ENCODE measurements around the gene ZNF385B. TPM values are rescaled to one million over a fixed set of nuclear protein-coding genes. Genes with fewer than 3 reads are reported as not detected.

ZNF385B gene
- total RNA-seq, 1 donor from 2014 or later, result 0.83 TPM

DNA sequence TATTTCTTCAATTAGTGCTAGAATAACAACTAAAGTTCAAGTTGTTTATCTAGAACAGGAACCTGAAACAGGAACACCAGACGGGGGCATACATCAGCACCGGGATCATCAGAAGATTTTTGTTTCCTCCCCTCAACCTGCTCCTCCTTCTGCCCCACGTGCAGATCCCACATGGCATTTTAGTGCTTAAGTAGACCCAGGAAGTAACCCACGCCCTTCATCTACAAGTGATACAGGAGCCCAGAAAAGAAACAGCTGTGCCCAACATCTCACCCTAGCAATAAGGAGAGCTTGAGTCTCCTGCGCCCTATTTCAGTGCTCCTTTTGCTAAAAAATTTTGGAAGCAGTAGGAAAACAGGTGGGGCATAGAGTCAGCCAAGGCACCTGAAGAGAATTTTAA lies 5.2 kb downstream of the ZNF385B start:
- DNase-seq (ENCODE audit: low spot score), result no peak

DNA sequence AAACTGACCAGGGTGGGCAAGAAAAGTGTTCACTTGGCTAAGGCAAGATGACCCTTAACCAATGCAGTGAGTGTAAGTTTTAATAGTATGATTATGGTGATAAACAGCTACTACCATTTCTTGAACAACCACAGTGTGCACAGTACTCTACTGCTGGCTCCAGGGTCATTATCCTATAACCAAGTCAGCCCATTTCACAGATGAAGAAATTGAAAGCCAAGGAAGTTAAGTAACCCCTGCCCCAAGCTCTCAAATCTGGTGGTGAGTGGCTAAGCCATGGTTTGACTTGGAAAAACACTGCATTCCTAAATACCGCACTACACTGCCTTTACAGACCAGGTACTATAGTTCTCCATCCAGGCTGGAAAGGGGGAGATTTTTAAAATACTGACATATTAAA lies 5.7 kb downstream of the ZNF385B start:
- no peak for DNase-seq (ENCODE audit: low spot score)

DNA sequence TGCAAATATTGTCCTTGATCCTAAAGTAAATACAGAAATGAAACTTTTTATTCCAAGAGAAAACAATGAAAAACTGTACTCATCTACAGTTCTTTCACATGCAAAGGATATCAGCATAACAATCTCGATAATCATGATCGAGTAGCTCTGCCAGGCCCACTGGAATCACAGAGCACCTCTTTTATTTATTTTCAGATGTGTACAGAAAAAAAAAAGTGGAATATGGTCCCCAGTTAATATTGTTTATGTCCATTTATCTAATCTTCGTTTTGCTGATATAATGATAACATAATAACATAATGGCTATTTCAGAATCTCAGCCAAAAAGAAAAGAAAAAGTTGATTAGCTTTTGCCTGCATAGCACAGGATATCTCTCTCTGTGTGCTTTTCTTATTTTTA lies 6.5 kb downstream of the ZNF385B start:
- DNase-seq (ENCODE audit: low spot score), result no peak

DNA sequence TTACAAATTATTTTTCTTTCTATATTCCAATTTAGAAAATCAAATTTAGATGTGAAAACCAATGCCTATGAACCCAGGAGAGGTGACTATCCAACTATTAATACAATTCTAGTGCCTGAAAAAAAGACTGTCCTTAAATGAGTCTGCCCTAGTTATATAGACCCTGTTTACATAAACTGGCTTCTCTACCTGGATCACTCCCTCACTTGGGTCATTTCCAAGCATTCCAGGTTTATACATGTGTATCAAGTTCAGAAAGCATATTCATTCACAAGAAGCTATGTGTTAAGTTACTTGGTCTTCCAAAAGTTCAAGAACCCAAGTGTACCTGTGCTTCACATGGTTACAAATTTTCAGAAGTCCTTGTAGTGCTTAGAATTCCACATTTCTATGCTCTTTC lies 8.3 kb downstream of the ZNF385B start:
- no peak for DNase-seq (ENCODE audit: low spot score)

DNA sequence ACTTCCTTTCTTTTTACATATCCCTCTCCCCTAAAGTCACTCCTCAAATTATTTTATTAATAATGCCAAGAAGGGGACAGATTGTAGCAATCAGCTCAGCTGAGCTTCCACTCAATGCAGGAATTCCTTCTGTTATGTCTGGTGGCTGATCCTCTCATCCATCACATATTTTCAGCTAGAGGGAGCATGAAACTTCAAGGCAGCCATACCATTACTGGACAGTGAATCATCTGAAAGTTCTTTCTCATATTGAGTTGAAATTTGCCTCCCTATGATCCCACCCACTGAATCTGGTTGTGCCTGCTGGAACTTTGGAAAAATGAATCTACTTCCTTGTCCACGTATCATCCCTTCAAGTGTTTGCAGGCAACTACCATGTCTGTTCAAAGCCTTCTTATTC lies 11.2 kb downstream of the ZNF385B start:
- no peak for DNase-seq (ENCODE audit: low spot score)

DNA sequence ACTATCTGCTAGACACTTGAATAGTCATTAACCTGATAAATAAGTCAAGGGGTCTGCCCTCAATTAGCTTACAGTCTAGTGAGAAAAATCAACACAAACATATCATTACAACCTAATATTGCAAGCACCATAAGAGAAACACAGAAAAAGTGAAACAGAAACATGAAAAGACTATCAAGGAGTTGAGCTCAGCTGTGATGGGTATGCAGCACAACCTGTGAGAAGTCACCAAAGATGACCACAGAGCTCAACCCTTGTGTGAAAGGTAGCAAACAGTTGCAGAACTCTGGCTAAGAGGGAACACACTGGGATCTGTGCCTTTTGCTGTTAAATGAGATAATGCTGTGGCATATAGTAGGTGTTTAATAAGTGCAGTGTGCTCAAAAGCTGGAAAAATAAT lies 11.7 kb downstream of the ZNF385B start:
- no peak for DNase-seq (ENCODE audit: low spot score)

DNA sequence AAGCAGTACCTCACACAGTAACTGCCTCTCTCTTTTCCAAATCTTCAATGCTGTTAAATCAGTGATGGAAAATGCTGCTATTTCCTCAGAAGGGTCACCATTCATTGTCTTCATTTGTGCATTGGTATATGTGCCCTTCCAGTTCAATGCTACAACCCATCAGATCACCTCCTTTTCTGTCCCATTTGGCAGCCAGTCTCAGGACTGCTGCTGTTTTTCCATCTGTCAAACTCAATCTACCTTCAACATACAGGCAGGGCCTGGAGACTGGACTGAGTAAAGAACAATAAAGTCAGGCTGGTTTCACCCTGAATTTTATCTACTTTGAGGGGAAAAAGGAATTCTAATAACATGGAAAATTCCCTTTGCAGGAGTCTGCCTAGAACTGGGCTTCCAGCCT lies 17.9 kb downstream of the ZNF385B start:
- DNase-seq (ENCODE audit: low spot score), result no peak

DNA sequence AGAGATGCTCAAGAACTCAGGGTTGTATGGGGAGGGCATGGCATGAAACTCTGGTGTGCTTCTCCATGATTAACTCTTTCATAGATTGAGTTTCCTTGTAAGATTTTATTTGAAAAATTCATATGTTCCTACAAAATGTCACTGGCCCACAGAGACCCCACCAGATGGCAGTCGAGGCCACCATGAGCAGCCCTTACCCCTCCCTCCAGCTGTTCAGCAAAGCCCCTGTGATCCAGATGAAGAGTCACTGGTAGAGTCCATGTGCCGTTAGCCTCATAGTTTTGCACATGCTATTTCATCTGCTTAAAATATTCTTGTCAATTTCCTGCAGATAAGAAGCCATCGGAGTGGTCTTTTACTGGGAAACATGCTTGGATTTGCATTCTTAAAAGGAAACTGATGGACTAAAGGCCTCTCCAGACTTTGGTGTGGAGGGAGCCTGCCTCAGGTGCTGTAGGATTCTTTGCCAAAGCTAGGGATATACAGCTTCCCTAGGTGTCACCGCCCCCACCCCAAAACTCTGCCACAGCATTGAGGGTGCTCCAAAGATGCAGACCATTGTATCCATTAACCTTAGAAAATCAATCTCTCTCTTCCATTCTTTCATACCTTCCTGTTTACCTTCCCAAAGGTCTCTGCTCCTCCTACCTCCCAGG lies 18.8 kb downstream of the ZNF385B start:
- DNase-seq (ENCODE audit: low spot score), result no peak

DNA sequence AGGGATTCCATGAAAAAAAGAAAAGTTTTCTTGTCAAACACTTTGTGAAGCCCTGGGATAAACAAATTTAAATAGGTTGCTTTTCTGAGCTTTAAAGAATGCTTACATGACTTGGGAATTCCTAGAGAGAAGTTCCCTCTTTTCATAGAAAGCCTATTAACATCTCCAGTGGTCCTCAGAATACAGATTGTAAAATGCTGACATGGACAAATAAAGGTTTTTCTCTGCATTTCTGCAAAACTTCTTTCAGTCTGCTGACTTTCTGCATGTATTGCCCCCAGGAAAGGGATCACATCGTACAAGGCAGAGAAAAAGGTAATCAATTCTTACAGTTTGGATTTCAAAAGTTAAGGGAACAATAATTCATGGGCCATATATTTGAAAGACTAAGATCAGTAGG lies 20.6 kb downstream of the ZNF385B start:
- DNase-seq (ENCODE audit: low spot score), result no peak

DNA sequence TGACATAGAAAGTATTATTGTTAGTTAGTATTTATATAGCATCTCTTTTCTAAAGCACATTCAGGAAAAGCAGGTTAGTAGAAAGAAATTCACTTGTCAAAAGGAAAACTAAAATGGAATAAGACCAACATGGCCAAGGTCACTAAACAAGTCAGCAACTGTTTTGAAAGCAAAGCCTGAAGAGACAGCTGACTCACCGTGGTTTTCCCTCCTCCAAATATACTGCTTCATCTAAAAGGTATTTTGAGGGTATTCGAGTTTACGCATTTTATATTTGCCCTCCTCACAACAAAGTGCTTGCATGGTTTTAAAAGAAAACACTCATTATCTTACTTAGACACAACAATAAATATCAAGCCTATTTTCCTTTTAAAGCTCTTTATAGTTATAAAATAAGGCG lies 24.0 kb downstream of the ZNF385B start:
- no peak for DNase-seq (ENCODE audit: low spot score)

DNA sequence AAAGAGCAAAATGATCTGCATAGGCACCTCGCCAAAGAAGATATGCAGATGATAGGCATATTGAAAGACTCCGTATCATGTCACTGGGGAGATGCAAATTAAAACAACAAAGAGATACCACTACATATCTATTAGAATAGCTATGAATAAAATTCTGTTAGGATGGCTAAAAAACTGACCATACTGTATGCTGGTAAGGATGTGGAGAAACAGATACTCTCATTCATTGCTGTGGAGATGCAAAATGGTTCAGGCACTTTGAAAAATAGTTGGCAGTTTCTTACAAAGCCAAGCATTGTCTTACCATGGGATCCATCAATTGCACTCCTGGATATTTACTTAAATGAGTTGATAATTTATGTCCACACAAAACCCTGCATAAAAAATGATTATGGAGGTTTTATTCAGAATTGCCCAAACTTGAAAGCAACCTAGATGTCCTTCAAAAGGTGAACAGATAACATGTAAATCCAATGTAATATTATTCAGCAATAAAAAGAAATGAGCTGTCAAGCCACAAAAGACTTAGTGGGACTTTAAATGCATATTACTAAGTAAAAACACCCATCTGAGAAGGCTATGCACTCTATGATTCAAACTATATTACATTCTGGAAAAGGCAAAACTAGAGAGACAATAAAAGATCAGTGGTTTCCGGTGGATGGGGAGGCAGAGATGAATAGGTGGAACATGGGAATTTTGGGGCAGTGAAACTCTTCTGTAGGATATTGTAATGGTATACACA lies 31.2 kb downstream of the ZNF385B start:
- DNase-seq (ENCODE audit: low spot score), result no peak

DNA sequence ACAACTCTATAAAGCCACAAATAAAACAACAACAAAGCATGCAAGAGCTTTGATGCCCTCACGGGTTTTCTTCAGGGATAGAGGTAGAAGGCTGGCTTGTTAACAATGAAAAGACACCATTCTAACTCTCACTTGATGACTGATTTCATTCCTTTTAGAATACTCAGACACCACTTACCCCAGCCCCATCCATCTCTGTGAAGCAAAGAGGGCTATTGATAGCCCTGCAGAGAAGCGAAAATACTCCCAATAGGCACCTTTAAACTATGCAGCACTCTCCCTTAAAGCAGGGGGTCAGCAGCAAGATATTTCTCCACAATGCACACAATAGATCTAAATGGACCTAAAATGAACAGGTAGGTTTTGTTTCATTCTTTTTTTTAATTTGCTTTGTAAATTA lies 35.1 kb downstream of the ZNF385B start:
- no peak for DNase-seq (ENCODE audit: low spot score)

DNA sequence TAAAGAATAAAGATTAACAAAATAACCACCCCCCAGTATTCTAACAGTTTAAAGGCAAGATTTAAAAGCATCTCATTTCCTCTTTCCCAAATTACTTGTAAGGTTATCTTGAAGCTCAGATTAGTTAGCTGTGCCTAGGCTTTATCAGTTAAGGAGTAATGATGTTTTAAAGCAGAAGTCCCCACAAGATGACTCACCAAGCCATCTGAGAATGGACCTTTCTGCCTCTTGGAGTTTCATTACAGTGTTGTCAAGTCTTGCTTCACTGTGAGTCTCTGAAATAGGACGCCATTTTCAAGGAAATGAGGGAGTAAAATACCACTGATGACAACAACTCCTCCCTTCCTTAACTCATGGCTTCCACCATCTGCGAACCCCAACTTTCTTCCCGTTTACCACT lies 35.9 kb downstream of the ZNF385B start:
- DNase-seq (ENCODE audit: low spot score), result no peak

DNA sequence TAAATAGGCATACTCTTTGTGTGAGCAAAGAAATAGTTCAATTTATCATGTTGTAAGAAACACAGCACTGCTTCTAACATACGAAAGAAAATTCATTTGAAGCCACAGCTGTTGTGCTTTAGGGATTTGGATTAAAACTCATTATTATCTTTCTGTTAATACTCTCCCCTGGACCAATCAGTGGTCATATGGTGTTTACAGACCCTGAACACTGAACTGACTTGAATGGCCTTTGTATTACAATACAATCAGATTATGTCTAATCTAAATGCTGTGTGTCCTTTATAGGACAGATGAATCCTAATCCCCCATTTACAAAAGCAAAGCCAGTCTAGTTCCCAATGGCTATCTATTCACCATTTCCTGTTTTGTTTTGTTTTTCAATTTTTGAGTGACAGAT lies 36.5 kb downstream of the ZNF385B start:
- DNase-seq (ENCODE audit: low spot score), result no peak

DNA sequence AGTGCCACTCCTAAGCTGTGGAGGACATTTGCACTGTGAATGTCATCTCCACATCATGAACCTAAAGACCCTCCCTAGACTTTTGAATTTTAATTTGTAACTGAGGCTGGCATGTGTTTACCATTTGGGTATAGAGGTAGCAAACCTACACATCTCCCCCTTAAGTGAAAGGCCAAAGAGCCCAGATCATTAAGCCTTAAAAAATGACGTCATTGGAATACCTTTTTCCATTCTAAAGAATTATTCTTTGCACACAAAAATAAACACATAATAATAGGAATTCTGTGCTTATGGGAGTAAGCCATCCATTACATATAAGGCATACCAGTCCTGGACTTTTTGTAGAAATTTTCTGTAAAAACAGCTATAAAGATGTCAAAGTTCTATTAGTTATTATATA lies 38.9 kb downstream of the ZNF385B start:
- no peak for DNase-seq (ENCODE audit: low spot score)

DNA sequence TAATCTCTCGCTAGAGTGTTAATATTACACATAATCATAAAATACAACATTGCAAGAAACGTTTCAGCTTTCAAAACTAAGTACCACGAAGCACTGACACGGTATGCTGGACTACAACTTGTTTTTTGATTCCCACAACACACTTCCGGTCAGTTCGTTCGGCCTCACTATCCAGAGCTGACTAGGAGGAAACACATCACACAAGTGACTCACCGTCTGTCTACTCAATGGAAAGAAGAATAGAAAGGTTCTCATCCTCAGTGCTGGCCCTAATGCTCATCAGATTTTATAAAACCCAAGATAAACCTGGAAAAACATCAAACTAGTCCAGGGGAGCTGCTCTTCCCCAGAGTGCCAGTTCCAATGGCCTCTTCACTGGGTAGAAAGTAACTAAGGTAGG lies 42.9 kb downstream of the ZNF385B start:
- DNase-seq (ENCODE audit: low spot score), result no peak

DNA sequence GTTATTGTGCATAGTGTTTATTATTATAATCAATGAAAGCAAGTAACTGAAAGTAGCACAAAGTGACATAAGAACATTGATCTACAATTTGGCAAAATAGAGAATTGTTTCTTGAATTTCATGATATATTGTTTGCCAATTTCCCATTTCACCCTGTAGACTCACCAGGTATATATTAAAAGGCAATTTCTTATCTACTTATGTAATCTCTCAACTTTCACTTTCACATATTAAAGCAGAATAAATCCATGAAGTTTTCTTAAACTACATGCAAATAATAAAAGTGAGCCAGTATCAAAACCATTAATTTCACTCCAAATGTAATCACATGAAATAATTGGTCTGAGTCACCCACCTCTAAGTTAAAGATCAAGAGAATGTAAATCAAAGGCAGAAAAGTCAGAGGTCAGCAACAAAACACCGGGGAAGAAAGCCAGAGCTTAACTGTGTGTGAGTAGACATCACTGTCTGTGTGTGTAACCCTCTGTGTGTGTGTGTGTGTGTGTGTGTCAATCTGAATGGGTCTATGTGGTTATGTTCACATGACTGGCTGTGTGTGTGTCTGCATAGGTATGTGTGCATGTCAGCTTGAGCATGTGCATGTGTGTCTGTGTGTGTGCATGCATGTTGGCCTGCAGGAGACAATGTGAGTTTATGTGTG lies 44.1 kb downstream of the ZNF385B start:
- no peak for DNase-seq (ENCODE audit: low spot score)

DNA sequence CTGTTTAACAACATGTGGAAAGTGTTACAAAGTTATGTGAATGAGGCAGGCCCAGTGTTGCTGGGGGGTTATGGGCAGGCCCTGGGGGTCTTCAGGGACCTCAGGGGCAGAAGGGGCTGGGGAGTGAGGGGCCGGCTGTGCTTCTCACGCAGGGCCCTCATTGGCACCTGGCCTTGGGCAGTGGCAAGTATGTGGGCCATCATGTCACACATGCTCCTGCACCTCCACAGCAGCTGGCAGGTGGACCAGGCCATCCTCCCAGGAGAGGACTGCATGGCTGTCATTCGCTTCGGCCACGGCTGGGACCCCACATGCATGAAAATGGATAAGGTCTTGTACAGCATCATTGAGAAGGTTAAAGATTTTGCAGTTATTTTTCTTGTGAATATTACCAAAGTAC lies 47.4 kb downstream of the ZNF385B start:
- DNase-seq (ENCODE audit: low spot score), result no peak

DNA sequence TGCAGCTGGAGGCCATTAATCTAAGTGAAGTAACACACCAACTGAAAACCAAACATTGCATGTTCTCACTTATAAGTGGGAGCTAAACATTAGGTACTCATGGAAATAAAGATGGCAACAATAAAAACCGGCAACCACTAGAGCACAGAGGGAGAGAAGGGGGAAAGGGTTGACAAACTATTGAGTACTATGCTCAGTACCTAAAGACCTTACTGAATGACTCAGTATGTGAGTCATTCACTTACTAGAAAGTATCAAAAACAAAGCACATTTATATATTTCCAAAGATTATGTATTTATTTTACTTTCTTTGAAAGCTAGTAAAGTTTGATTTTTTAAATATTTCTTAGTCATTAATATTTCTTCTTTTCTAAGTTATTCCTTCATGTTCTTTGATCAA lies 48.9 kb downstream of the ZNF385B start:
- no peak for DNase-seq (ENCODE audit: low spot score)

DNA sequence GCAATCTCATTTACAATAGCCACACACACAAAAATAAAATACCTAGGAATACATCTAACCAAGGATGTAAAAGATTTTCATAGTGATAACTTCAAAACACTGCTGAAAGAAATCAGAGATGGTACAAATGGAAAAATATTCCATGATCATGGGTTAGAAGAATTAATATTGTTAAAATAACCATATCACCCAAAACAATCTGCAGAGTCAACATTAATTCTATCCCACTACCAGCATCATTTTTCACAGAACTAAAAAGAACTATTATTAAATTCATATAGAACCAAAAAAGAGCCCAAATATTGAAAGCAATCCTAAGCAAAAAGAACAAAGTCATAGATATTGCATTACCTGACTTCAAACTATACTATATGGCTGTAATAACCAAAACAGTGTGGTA lies 50.4 kb downstream of the ZNF385B start:
- DNase-seq (ENCODE audit: low spot score), result no peak

DNA sequence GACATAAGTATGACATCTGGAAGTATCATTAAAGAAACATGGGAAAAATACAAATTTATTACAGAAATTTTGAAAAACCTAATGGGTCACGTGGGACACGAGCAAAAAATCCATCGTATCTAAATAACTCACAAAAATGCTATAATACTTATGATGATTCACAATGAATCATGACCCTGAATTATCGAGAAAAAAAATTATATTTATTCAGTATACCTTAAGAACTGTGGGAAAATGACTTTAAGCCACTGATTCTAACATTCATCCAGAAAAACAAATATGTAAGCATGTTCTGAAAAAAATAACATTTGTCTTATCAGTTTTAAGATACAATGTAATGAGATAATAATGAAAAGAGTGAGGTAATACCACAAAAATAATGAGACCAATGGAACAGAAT lies 51.8 kb downstream of the ZNF385B start:
- no peak for DNase-seq (ENCODE audit: low spot score)

DNA sequence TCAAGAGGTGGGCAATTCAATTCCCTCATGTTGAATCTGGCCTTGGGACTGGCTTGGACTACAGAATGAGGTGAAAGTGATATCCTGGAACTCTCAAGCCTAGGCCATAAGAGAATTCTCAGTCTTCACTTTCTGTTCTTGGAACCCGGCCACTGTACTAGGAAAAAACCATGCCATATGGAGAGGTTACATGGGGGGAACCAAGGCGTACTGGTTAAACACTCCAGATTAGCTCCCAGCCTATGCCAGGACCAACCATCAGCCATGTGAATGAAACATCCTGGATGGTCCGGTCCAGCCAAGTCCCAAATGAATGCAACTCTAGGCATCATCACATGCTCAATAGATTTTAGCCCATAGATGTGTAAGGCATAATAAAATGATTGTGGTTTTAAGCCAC lies 56.4 kb downstream of the ZNF385B start:
- DNase-seq (ENCODE audit: low spot score), result no peak

DNA sequence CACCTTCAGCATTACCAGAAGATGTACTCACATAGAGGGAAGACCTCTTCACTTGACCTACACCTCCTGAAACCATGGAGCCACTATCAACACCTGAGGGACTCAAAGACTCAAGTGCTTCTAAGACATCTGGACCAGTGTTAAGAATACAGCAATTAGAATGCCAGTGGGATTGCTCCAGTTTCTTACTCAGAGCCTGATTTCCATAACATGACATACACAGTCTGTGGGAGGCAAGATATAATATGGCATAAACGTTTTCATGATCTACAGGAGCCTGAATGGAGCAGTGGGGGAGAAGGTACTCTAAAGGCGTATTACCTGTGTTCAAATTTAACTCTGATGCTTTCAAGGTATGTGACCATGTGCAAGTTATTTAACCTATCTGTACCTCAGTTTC lies 57.2 kb downstream of the ZNF385B start:
- DNase-seq (ENCODE audit: low spot score), result no peak

Measured in ureter (tissue), 1 donor.